Activated CD8-positive, alpha-beta T cell treated with anti-CD3 and anti-CD28 coated beads for 36 hours (primary cell): ENCODE results near the gene PAQR8. TPM values are rescaled to one million over a fixed set of nuclear protein-coding genes. Genes with fewer than 3 reads are reported as not detected.

Experiments used
- ATAC-seq: fragments of 200-7000 bp; cut with Tn5 transposase; one replicate; pipeline ENCODE4 v1.10.0; 2021; ENCODE audit warnings: mild to moderate bottlenecking, moderate library complexity
- CTCF ChIA-PET: fragments of 350-600 bp; sonication (Branson Sonifier 250); formaldehyde crosslinking; loops from one replicate; lab custom pipeline; 2021; ENCODE audit warnings: antibody characterized with exemption; lab: Charles Lee
- POLR2A ChIA-PET: fragments of 350-600 bp; sonication (Branson Sonifier 250); formaldehyde crosslinking; loops from one replicate; lab custom pipeline; 2021; ENCODE audit warnings: antibody characterized with exemption; lab: Charles Lee
- DNase-seq: peaks from one replicate; pipeline ENCODE4 v3.0.0-alpha.2; 2020
- H3K27ac Mint-ChIP-seq: one replicate; pipeline ENCODE4 v1.8.0; 2021; ENCODE audit warnings: mild to moderate bottlenecking, mixed read lengths
- H3K27me3 Mint-ChIP-seq: one replicate; pipeline ENCODE4 v1.8.0; 2021; ENCODE audit warnings: mixed read lengths
- H3K36me3 Mint-ChIP-seq: one replicate; pipeline ENCODE4 v1.8.0; 2021; ENCODE audit warnings: low read depth, mixed read lengths
- H3K4me1 Mint-ChIP-seq: one replicate; pipeline ENCODE4 v1.8.0; 2021; ENCODE audit warnings: low read depth, mixed read lengths
- H3K4me3 Mint-ChIP-seq: one replicate; pipeline ENCODE4 v1.8.0; 2021; ENCODE audit warnings: mild to moderate bottlenecking, moderate library complexity, mixed read lengths
- H3K9me3 Mint-ChIP-seq: one replicate; pipeline ENCODE4 v1.8.0; 2021; ENCODE audit warnings: mixed read lengths
- intact Hi-C: fragments of 100-400 bp; cut with micrococcal nuclease; formaldehyde crosslinking; loops from one replicate; pipeline ENCODE4 v1.10.0; 2022
- total RNA-seq, 2 experiments: library from RNA; stranded (reverse); gene quantifications; one replicate each; pipeline ENCODE4 v1.2.3, GENCODE V29; 2021
- TF ChIP-seq, protein P1 (sequence below): fragments of 200-600 bp; IDR thresholded peaks from one replicate; pipeline ENCODE4 v1.8.0; 2022; ENCODE audit warnings: antibody characterized with exemption, mild to moderate bottlenecking

PAQR8 gene
- total RNA-seq, 2 experiments from 2014 or later = 12.9 to 13.7 TPM

GRCh38 chr6:52400313-52401041 is 38.5 kb downstream of the PAQR8 start:
- peak overlapping the region; percentile 78 for H3K27ac Mint-ChIP-seq
- ChIA-PET POLR2A (interaction anchor here (0.5 to 2.1 kb wide), 8 partner anchors 11 to 136 kb away, joined by 3 to 8 read pairs (median 4); no protein-coding TSS in a partner anchor), CTCF (interaction anchor here (0.6 to 11.2 kb wide), 29 partner anchors 9 to 263 kb away, joined by 3 to 201 read pairs (median 4); partner anchors contain the start of genes EFHC1, MCM3 and PAQR8)
- intact Hi-C loops = no loop called here
- no peaks in the 10 kb centered on the region for H3K27me3 Mint-ChIP-seq
- TF ChIP-seq, protein P1, sequence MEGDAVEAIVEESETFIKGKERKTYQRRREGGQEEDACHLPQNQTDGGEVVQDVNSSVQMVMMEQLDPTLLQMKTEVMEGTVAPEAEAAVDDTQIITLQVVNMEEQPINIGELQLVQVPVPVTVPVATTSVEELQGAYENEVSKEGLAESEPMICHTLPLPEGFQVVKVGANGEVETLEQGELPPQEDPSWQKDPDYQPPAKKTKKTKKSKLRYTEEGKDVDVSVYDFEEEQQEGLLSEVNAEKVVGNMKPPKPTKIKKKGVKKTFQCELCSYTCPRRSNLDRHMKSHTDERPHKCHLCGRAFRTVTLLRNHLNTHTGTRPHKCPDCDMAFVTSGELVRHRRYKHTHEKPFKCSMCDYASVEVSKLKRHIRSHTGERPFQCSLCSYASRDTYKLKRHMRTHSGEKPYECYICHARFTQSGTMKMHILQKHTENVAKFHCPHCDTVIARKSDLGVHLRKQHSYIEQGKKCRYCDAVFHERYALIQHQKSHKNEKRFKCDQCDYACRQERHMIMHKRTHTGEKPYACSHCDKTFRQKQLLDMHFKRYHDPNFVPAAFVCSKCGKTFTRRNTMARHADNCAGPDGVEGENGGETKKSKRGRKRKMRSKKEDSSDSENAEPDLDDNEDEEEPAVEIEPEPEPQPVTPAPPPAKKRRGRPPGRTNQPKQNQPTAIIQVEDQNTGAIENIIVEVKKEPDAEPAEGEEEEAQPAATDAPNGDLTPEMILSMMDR = no peak
- peaks cover 2% of the 10 kb centered on the region for H3K9me3 Mint-ChIP-seq
- no peak overlapping the region for H3K4me3 Mint-ChIP-seq
- no peak for ATAC-seq
- no peak for DNase-seq
- H3K36me3 Mint-ChIP-seq = peaks cover 24% of the 10 kb centered on the region
- H3K4me1 Mint-ChIP-seq = peaks cover 59% of the 10 kb centered on the region

DNA sequence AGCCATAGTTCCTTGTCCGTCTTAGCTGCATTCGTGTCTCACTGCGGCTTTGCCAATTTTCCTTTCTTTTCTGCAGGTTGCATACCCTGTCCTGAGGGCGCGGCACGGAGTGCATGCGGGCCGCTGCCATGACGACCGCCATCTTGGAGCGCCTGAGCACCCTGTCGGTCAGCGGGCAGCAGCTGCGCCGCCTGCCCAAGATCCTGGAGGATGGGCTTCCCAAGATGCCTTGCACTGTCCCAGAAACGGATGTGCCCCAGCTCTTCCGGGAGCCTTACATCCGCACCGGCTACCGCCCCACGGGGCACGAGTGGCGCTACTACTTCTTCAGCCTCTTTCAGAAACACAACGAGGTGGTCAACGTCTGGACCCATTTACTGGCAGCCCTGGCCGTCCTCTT is 41.1 kb downstream of the PAQR8 start:
- no peaks in the 10 kb centered on the region for H3K9me3 Mint-ChIP-seq
- H3K4me1 Mint-ChIP-seq = peaks cover 37% of the 10 kb centered on the region
- TF ChIP-seq, protein P1 = no peak
- ATAC-seq = no peak
- H3K27ac Mint-ChIP-seq = no peak overlapping the region
- intact Hi-C loops = no loop called here
- H3K27me3 Mint-ChIP-seq = no peaks in the 10 kb centered on the region
- peaks cover 19% of the 10 kb centered on the region for H3K36me3 Mint-ChIP-seq
- ChIA-PET POLR2A (interaction anchor here (0.6 to 1.5 kb wide), 2 partner anchors 13 to 14 kb away, joined by 3 read pairs; no protein-coding TSS in a partner anchor), CTCF (interaction anchor here (1.4 to 11.2 kb wide), 7 partner anchors 12 to 117 kb away, joined by 4 to 201 read pairs (median 11); partner anchors contain the start of genes MCM3 and PAQR8)
- no peak overlapping the region for H3K4me3 Mint-ChIP-seq
- no peak for DNase-seq

- Mint-ChIP-seq H3K27ac (no peak overlapping the region), H3K36me3 (peaks cover 19% of the 10 kb centered on the region), H3K9me3 (no peaks in the 10 kb centered on the region), H3K4me1 (peaks cover 33% of the 10 kb centered on the region), H3K4me3 (no peak overlapping the region), H3K27me3 (no peaks in the 10 kb centered on the region)
- ChIA-PET CTCF (interaction anchor here (1.5 to 11.2 kb wide), 7 partner anchors 11 to 249 kb away, joined by 6 to 201 read pairs (median 11); partner anchors contain the start of genes MCM3 and PAQR8), POLR2A (interaction anchor here (1.5 kb wide), 1 partner anchor 13 kb away, joined by 3 read pairs; no protein-coding TSS in a partner anchor)
- TF ChIP-seq, protein P1 = no peak
- intact Hi-C loops = no loop called here
- DNase-seq (no peak), ATAC-seq (no peak)
Observed at GRCh38 chr6:52403627-52404026, 41.7 kb downstream of the PAQR8 start.

DNA sequence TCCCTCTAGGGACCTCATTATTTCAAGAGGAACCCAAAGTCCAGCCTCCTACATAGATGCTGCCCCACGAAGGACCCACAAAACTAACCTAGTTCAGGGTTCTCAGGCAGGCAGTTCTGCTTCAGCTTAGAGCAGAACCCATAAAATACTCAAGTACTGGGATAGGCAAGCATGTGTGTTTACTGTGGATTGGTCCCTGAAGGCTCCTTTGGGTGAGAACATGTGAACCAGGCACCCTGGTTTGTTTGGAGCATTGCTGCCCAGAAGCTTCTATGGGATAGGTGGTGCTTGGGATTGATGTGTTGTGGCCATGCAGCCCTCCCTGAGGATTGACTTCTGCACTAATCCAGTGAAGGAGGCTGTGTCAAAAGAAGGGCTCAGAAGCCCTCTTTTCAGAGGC is 43.3 kb downstream of the PAQR8 start:
- H3K4me1 Mint-ChIP-seq = peaks cover 29% of the 10 kb centered on the region
- DNase-seq (no peak), ATAC-seq (no peak)
- POLR2A ChIA-PET = interaction anchor here (0.8 to 1.4 kb wide), 3 partner anchors 10 to 123 kb away, joined by 3 read pairs; no protein-coding TSS in a partner anchor
- H3K36me3 Mint-ChIP-seq = peaks cover 19% of the 10 kb centered on the region
- H3K27ac Mint-ChIP-seq = no peak overlapping the region
- CTCF ChIA-PET = interaction anchor here (0.8 to 11.2 kb wide), 8 partner anchors 10 to 258 kb away, joined by 3 to 201 read pairs (median 7); partner anchors contain the start of genes MCM3 and PAQR8
- no peaks in the 10 kb centered on the region for H3K9me3 Mint-ChIP-seq
- no peak overlapping the region for H3K4me3 Mint-ChIP-seq
- intact Hi-C loops = no loop called here
- TF ChIP-seq, protein P1 = no peak
- H3K27me3 Mint-ChIP-seq = no peaks in the 10 kb centered on the region
